GM12892 (cell line): ENCODE results near the gene EPHB2.

Source experiments
- POLR2A ChIP-seq: IDR thresholded peaks from 2 replicates; pipeline ENCODE4 v1.6.1; 2011; ENCODE audit warnings: low read depth, low read length, control low read depth
- TAF1 ChIP-seq: IDR thresholded peaks from 2 replicates; pipeline ENCODE4 v1.6.1; 2011; ENCODE audit warnings: low read depth, mild to moderate bottlenecking, control low read depth, low read length, borderline replicate concordance

GRCh38 chr1:22952694-22953056, 242.0 kb downstream of the EPHB2 start:
- no peak for TF ChIP-seq POLR2A
- TF ChIP-seq TAF1: no peak
